K562 (cell line): ENCODE measurements around the gene CRACR2B. TPM values are rescaled to one million over a fixed set of nuclear protein-coding genes. Genes with fewer than 3 reads are reported as not detected.

Source experiments
- polyA plus RNA-seq, 8 experiments: library from polyadenylated mRNA; depleted of rRNA in 4 of 8; stranded (reverse) in 5 of 8; unstranded in 3 of 8; fragments of >200 nt; fragmentation: Nextera tagmentation in 2 of 8; fragmentation: Illumina TruSeq in 1 of 8; extraction: Ambion mirVana in 2 of 8; extraction: Trizol in 1 of 8; gene quantifications; 2 replicates each; pipeline versions ENCODE4 v1.2.1 to v1.2.3, GENCODE V29; 2011 to 2014; ENCODE audit warnings: inconsistent platforms in 1 of 8, missing spikeins in 1 of 8
- total RNA-seq, 7 experiments: library from RNA; depleted of rRNA in 6 of 7; stranded (reverse); fragments of >200 nt in 6 of 7; fragmentation: Illumina TruSeq in 2 of 7; extraction: Trizol in 2 of 7; gene quantifications; 2 replicates each; pipeline versions ENCODE4 v1.2.1 to v1.2.3, GENCODE V29; 2011 to 2021; ENCODE audit warnings: low replicate concordance in 1 of 7
- TF ChIP-seq, protein P1 (sequence below), 2 experiments: fragments of 450-650 bp; IDR thresholded peaks; 2 replicates each; pipeline ENCODE4 v1.6.1; 2016; ENCODE audit warnings: mild to moderate bottlenecking in 2 of 2, borderline replicate concordance in 1 of 2, low read depth in 1 of 2, moderate library complexity in 1 of 2

Gene CRACR2B
- total and polyA plus RNA-seq, 9 of the 15 experiments (the other 6 are each of a cell fraction or from before 2014, with no cell fraction given), result 0.10 to 51.0 (median 6.0) TPM

DNA sequence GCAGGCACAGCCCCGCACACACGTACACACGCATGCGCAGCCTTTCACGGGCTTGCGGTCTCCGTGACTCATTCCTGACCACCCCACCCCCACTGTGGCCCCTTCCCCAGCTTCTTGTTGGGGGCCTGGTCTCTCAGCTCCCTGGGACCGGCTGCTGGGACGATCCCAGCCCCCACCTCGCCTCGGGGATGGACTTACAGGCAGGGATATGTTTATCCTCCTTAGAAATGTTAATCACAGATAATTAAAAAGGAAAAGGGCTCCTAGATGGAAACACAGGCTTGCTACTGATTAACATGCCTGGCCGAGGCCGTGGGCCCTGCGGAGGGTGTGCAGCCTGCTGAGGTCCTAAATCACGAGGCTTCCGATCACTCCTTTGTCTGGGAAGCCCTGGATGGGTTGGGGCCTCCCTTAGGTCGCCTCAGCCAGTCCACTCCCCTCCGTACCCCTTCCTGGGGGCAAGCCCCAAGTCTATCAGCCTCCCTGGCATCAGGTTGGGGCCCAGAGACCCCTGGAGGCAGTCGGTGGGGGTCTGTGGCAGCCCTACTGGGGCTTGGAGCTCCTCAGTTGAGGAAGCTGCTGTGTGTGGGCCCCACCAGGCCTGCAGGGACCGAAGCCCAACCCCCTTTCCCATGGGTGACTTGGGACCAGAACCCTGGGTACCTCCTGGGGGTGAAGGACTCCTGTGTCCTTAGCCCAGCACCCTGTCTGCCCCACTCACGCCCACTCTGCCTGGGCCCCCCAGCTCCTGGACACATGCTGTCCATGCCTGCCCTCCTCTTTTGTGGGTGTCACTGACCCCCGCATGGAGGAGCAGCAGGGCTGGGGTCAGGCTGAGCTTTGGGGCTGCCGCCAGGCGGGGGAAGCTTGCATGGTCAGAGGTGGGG is 35.5 kb downstream of the CRACR2B start (continued):
- TF ChIP-seq, protein P1, sequence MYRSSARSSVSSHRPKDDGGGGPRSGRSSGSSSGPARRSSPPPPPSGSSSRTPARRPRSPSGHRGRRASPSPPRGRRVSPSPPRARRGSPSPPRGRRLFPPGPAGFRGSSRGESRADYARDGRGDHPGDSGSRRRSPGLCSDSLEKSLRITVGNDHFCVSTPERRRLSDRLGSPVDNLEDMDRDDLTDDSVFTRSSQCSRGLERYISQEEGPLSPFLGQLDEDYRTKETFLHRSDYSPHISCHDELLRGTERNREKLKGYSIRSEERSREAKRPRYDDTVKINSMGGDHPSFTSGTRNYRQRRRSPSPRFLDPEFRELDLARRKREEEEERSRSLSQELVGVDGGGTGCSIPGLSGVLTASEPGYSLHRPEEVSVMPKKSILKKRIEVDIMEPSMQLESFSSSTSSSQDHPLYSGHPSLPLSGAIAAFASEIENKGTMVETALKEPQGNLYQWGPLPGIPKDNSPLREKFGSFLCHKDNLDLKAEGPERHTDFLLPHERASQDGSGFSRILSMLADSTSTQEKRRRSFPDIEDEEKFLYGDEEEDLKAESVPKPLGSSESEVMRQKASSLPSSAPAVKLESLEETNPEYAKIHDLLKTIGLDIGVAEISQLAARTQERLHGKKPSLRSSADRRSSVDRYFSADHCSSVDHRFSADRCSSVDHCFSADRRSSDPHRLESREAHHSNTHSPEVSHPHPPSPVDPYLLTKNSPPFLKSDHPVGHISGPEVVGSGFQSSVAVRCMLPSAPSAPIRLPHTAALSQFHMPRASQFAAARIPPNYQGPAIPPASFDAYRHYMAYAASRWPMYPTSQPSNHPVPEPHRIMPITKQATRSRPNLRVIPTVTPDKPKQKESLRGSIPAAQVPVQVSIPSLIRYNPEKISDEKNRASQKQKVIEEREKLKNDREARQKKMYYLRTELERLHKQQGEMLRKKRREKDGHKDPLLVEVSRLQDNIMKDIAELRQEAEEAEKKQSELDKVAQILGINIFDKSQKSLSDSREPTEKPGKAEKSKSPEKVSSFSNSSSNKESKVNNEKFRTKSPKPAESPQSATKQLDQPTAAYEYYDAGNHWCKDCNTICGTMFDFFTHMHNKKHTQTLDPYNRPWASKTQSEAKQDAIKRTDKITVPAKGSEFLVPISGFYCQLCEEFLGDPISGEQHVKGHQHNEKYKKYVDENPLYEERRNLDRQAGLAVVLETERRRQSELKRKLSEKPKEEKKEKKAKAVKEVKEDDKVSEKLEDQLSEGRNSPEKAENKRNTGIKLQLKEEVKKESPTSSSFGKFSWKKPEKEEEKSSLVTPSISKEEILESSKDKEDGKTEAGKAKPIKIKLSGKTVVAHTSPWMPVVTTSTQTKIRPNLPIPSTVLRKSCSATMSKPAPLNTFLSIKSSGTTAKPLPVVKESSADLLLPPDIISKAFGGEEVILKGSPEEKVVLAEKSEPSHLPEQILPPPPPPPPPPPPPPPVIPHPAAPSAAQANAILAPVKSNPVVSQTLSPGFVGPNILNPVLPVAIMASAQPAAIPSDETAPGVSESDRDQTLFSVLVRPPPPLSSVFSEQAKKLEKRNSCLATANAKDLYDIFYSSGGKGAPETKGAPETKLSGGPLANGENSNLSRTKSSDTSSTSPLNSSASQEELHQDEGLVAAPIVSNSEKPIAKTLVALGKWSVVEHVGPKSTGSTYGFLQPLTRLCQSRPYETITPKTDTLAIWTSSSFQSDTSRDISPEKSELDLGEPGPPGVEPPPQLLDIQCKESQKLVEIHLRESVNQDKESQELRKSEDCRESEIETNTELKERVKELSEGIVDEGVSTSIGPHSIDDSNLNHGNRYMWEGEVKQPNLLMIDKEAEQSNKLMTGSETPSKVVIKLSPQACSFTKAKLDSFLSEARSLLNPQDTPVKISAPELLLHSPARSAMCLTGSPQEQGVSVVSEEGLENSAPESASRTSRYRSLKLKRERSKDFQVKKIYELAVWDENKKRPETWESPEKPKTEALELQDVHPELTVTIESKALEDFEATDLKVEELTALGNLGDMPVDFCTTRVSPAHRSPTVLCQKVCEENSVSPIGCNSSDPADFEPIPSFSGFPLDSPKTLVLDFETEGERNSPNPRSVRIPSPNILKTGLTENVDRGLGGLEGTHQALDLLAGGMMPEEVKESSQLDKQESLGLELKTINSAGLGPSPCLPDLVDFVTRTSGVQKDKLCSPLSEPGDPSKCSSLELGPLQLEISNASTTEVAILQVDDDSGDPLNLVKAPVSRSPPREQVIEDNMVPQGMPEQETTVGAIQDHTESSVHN (IDR thresholded peaks at IDR 0.05; ENCODE audit: borderline replicate concordance in 1 of 2, low read depth in 1 of 2), result no peak
